GM18508 (cell line): ENCODE measurements around the gene CARMIL1.

ENCODE experiments used
- ATAC-seq: cut with Tn5 transposase; IDR thresholded peaks from one replicate; pipeline ENCODE4 v1.9.1; 2021; ENCODE audit warnings: moderate number of reproducible peaks; ENCODE audit not compliant: insufficient read depth, unreplicated experiment

The CARMIL1 gene

DNA sequence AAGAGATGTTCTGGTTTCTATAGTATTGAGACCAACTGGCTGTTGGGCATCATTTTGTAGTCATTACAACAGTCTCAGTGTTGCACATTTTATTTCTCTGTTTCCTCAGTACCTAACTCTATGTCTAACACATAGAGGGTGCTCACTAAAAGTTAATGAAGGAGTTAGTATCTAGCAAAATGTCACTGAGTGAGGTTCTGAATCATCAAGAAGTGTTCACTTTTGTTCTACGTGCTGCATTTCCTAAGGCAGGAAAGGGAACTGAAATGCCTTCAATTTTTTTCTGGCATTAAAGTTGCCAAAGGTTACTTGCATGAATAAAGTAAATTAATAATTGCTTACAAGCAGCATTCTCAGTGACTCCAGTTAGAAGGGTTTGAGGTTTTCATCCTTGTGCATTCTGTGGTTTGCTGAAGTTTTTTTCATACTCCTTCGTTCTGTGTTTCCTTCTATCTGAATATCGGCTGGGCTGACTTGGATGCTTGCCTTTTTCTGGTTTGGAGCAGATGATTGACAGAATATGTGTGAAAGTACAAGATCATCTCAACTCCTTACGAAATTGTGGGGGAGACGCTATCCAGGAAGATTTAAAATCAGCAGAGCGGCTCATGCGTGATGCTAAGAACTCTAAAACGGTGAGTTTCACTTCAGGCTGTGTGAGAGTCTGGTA lies 258.3 kb downstream of the CARMIL1 start:
- ATAC-seq = no peak

DNA sequence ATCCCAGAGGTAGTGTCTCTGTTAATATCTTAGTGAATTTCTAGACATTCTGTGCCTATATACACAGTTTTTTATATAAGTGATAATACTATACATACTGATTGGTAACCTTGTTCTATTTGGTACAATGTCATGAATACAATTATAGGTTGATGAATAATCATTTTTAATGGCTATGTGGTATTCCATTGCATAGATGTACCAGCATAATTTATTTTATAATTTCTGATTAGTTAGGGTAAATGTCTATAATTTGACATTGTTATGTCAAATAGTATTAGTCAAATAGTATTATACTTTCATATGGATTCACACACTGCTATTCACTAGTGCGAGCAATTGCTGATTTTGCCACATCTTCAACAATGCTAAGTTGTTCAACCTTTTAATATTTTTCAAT lies 262.1 kb downstream of the CARMIL1 start:
- no peak for ATAC-seq

DNA sequence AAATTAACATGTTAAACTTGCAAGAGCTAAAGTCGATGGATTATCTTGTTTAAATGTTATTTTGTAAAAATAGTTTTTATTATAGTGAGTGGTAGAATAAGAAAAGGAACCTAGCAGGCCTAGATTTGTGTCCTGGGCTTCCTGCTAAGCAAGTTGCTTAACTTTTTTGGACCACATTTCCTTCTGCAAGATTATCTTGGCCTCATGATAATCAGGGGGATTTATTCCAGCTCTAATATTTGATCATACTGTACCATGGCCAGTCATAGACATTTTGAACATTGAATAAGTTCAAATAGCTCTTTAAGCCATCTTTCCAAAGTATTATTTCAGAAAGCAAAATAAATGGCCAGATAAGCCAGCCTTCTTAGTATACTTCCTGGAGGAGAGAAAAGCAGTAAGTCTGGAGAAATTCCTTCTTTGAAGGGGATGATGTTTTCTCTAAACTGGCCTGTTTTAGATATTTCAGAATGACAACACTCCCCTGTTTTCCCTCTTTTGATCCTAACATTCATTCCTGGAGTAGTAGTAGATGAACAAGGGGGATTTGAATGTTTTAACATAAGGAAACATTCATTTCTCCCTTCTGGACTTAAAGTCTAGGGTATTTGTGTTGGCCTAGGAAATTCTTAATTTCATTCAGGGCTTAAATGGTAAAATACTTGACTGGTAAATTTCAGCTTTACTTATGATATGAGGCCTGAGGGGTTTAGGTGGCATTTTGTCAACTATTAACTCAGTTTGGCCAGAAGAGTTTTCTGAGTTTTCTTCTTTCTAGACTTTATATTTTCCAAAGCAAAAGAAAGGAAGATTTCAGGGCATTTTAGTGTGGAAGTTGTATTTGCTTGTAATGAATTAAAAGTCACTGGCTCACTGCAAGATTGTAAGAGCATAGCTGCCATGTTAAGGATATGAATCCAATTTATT lies 264.1 kb downstream of the CARMIL1 start:
- no peak for ATAC-seq

GRCh38 chr6:25544833-25545232 lies 265.7 kb downstream of the CARMIL1 start:
- ATAC-seq = no peak

GRCh38 chr6:25547797-25548196 lies 268.6 kb downstream of the CARMIL1 start:
- no peak for ATAC-seq

DNA sequence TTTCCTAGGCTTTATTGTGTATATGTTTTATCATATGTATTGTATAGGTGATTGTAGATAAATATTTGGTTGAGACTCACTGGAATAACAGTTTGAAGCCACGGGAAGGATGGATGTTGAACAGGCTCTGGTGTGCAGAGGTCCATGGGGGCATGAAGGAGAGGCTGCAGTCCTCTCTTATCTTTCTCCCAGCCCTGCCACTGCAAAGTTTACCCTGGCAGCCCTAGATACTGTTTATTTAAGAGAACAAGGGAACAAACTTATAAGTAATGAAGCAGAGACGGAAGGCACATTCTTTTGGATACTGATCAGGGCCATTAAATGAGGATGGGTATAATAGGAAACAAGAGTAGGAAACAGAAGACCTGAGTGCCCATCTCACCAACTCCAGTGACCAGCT lies 269.3 kb downstream of the CARMIL1 start:
- no peak for ATAC-seq

DNA sequence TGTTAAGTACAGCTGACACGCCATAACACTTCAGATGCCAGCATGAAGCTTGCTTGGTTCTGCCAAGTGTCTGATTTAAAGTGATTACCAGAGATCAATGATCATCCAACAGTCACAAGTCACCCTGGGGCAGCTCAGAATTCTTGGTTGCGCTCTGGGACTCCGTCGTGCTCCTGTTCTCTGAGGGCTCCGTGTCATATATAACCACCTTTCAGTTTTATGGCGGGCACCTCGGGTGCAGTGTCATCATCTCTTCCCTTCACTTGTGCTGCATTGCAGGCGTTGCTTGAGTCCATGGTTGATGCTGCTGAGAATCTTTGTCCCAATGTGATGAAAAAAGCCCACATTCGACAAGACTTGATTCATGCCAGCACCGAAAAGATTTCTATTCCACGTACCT lies 271.5 kb downstream of the CARMIL1 start:
- no peak for ATAC-seq

DNA sequence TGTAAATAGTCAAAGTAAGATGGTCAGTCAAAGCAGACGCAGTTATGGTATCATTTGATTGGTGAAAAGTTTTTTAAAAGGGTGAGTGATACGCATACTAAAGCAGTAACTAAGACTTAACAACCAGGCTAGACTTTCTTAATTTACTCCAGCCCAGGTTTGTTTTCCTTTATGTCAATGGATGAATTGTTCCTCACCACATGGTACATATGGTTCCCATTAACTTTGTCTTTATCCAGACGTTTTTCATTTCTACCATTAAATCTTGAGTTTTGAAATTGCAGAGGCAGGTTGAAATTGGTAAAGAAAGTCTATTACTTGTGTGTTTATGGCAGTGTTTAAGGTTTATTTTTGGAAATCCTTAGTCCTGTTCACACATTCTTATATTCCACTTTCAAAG lies 274.3 kb downstream of the CARMIL1 start:
- no peak for ATAC-seq

DNA sequence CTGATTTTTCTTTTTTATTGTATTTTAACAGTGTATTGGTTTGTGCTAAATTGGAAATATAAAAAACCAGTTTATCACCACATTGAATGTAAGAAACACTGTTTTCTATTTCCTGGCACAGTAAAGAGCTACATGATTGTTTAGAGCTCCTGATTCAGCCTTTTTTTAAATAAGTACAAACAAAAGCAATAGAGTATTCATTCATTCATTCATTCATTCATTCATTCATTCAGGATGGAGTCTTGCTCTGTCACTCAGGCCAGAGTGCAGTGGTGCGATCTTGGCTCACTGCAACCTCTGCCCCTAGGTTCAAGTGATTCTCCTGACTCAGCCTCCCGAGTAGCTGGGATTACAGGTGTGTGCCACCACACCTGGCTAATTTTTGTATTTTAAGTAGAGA lies 276.0 kb downstream of the CARMIL1 start:
- ATAC-seq = no peak

- no peak for ATAC-seq
Measured at GRCh38 chr6:25556516-25556915, 277.3 kb downstream of the CARMIL1 start.

DNA sequence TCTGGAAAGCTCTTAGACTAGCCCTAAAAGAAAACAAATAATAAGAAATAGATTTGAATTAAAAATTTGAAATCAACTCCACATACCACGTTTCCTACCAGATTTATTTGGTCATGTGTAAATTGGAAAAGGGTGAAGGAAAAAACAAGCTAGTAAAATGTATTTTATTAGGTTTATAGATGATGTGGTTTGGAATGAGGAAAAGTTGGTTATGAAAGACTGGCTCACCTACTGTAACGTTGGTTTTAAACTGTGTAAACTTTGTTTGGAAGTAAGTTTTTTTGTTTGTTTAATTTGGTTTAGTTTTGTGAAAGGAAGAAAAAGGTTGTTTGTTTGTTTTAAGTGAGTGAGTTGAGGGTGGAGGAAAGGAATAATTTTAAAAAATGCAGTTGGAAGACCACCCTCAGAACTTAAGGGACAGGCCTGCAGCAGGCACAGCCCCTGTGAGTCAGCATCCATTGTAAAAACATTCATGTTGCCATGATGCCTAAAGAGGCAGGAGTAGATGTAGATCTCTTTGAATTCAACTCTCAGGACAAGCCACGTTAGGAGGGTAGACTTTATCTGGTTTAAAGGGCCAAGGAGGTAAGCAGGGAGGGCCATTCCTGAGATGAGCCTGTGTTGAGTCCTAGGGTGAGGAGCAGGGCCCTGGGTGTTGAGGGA lies 279.1 kb downstream of the CARMIL1 start:
- ATAC-seq = no peak

DNA sequence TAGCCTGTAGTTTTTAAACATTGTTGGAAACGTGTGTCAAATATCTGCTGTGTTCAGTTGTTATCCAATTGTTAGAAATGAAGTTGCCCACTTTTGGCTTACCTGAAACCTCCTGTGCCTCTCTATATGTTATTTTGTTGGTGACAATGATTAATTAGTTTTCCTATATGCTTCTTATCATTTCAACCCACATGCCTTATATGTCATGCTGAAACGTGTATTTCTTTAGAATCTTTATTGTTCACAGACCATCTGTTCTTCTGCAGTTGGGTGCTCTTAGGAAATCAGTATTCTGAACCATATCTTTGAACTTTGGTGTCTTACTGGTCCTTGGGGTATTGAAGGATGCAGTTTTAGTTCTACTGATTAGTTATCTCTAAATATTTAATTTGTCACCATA lies 281.7 kb downstream of the CARMIL1 start:
- no peak for ATAC-seq

GRCh38 chr6:25564943-25565342 lies 285.8 kb downstream of the CARMIL1 start:
- no peak for ATAC-seq

GRCh38 chr6:25570578-25570977 lies 291.4 kb downstream of the CARMIL1 start:
- no peak for ATAC-seq

GRCh38 chr6:25576919-25577318 lies 297.7 kb downstream of the CARMIL1 start:
- ATAC-seq = no peak

DNA sequence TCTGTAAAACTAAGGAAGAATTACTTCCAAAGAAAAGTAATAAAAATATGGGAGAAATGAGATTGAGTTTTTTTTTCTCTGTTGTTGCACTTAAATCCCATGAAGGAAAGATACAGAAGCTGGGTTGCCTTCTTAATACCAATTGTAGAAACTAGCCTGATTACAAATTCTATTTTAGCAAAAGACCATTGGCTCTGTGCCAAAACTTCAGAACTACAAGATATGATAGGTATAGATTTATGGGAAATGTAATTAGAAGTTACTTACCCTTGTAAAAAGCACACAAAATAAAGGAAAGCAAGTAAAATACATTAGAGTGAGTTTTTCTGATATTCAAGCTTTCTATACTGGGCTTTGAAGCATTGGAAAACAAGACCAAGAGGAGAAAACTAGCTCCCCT lies 299.4 kb downstream of the CARMIL1 start:
- no peak for ATAC-seq

- no peak for ATAC-seq
Measured at GRCh38 chr6:25579391-25579883, 300.3 kb downstream of the CARMIL1 start.

GRCh38 chr6:25579902-25580495 lies 300.8 kb downstream of the CARMIL1 start:
- ATAC-seq = no peak

DNA sequence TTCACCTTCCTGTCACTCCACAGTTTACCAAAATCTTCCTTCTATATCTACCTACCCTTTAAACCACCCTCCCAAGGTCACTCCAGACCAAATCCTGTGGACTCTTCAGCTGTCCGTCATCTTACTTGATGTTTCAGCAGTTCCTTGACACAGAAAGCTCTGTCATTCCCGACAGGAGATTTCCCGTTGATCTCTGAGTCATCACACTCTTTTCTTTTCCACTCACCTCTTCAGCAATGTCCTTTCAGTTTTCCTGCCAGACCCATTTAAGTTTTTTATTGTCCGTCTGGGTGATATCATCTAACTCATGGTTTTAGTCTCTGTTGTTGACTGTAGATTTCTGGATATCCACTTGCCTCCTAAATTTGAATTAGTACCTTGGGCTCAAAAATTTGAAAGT lies 302.9 kb downstream of the CARMIL1 start:
- ATAC-seq = no peak

- no peak for ATAC-seq
Measured at GRCh38 chr6:25583099-25583498, 303.9 kb downstream of the CARMIL1 start.

GRCh38 chr6:25583906-25584305 lies 304.7 kb downstream of the CARMIL1 start:
- ATAC-seq = no peak
